Dermis microvascular lymphatic vessel endothelial cell (primary cell): ENCODE results near the gene GRXCR1. TPM values are rescaled to one million over a fixed set of nuclear protein-coding genes. Genes with fewer than 3 reads are reported as not detected.

Source experiments
- DNase-seq, 2 donors: peaks; one replicate each; pipeline versions ENCODE4 v3.0.0 to v3.0.0-alpha.2; 2010; ENCODE audit warnings: low read depth in 2 of 2
- total RNA-seq: library from RNA; depleted of rRNA; stranded (reverse); fragments of >200 nt; gene quantifications from 2 replicates; pipeline ENCODE4 v1.2.1, GENCODE V29; 2014

Gene GRXCR1
- total RNA-seq = not detected in 2 replicates

- no peak for DNase-seq
These were observed at the start of gene GRXCR1 for GRCh38 chr4:42892413-42892812. GRXCR1 (plus strand) TSS chr4:42892713; CDS start chr4:42893267, 554 bp downstream.

- DNase-seq = no peak
These were observed 48.8 kb upstream of the GRXCR1 start for GRCh38 chr4:42843694-42844093.

DNA sequence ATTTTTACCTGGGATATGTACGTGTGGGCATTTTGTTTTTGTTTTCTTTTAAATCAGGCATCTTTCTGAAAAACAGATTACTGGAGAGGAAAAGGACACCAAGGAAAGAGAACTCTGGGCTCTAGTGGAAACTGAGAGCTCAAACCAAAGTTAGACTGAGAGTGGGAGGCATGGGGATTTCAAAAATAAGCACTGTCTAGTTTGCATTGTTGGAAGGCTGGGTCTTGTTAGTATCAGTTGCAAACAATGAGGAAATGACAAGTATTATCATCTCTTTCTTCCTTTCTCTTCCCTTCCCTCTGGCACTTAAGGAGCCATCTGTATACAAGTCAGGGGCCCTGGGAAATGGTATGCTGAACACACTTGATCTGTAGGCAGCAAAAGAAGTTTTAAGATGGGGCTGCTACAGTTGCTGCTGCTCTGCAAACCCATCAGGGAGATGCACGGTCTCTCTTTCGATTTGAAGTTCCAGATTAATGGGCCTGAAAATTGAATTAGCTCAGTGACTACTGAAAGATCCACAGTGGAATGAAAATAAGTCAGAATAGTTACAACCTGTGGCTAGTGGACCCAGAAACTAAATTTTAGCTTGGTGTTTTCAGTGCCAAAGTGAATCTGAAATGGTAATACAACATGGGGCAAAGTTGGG, 48.0 kb upstream of the GRXCR1 start:
- no peak for DNase-seq

GRCh38 chr4:42845586-42845985, 46.9 kb upstream of the GRXCR1 start:
- DNase-seq = no peak

DNA sequence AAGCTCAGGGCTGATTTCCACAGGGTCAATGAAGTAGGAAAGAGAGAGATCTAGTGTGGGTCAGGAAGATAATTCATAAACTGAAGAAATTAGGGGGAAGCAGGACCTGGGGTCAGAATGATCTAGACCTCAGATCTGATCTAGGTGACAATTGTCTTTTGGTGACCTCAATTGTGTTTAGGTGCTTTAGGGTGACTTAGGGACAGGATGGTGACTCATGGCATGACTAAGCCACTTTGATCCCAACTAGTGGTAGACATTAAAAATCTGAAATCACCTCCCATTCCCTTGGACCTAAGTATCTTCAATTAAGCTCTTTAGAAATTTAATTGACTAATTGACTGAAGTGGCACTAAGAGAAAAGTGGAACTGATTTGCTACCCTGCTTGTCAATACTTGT, 36.7 kb upstream of the GRXCR1 start:
- no peak for DNase-seq

DNA sequence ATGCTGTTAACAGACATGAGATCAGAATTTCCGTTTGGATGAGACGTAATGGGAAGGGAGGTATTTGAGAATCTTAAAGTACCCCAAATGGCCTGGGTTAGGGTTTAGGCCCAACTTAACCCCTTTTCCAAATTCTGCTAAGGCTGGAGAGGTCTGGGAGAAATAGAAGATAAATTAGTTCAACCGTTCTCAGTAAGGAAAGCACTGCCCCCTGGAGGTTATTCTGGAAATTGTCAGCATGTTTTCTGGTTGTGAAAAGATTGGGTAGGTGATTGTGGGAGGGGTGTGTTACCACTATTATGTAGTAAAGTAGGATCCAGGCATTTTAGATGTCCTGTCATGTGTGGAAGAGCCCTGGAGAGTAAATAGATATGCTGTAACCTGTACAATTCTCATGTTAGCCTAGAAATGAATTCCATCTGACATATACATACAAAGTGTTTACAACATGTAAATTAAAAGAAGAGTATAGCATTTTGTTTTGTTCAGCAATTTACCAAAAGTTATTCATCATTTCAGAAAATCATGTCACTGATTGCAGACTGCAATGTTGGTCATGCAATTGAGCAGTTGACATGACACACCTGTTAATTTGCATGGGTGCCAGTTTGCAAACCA, 26.8 kb upstream of the GRXCR1 start:
- peak; percentile 36 to 57 for DNase-seq

- DNase-seq = no peak
These were observed 21.3 kb upstream of the GRXCR1 start for GRCh38 chr4:42871261-42871660.

GRCh38 chr4:42871671-42872290, 20.7 kb upstream of the GRXCR1 start:
- no peak for DNase-seq

- no peak for DNase-seq
These were observed 13.7 kb upstream of the GRXCR1 start for GRCh38 chr4:42878863-42879262.

- DNase-seq = no peak
These were observed 11.3 kb upstream of the GRXCR1 start for GRCh38 chr4:42881253-42881652.

- DNase-seq = no peak
These were observed 869 bp upstream of the GRXCR1 start for GRCh38 chr4:42891644-42892043.

GRCh38 chr4:42895452-42895851, 2.9 kb downstream of the GRXCR1 start:
- DNase-seq = no peak

DNA sequence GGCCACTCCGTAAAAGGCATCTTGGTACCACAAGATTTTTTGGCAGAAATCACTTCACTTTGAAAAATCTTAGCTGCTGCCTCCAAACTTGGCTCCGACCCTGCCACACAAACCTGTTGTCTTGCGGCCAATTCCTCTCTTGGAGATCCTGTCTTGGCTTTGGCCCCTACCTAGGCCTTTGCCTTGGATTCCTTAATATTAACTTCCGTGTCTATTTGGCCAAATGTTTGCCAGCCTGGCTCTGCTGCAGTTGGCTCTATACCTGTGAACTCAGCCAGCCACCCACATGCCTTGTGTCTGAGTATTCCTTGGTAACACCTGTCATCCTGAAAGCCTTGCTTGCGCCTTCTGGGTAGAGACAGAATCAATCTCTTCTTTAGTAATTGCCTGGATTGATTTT, 12.5 kb downstream of the GRXCR1 start:
- DNase-seq = no peak

DNA sequence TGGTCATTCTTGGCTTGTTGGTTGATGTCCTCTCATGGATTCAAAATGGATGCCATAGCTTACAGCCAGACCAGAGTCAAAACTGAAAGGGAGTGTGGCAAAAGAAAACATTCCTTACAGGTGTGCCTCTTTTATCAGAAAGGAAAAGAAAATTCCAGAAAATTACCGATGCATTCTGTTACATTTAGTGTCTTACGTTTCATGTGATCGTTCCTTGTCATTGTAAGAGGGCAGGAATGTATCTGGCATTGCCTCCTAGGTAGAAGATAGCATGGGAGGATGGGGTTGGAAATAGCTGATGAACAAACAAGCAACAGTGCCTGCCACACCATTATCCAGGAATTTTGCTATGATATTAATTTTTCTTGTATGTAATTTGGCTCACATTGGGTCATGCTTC, 13.1 kb downstream of the GRXCR1 start:
- DNase-seq = no peak

GRCh38 chr4:42906341-42906740, 13.8 kb downstream of the GRXCR1 start:
- DNase-seq = no peak

- no peak for DNase-seq
These were observed 14.6 kb downstream of the GRXCR1 start for GRCh38 chr4:42906891-42907759.

DNA sequence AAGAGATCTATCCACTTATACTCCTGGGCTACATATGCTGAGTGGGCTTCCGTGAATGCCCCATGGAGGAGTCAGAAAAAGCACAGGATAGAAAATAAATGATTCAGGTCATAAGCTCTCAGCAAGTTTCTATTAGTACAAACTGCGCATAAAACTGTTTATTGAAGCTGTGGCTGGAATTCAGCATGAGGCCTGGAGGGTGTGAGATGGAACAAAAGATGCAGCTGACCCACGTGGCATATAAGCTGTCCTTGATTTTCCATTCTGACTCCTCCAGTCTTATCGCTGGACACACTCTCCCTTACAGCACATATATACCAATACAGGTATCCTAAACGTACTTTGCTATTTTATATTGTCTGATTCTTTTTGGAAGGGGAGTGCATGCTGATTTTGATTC, 17.9 kb downstream of the GRXCR1 start:
- no peak for DNase-seq

GRCh38 chr4:42914937-42915336, 22.4 kb downstream of the GRXCR1 start:
- DNase-seq = no peak

DNA sequence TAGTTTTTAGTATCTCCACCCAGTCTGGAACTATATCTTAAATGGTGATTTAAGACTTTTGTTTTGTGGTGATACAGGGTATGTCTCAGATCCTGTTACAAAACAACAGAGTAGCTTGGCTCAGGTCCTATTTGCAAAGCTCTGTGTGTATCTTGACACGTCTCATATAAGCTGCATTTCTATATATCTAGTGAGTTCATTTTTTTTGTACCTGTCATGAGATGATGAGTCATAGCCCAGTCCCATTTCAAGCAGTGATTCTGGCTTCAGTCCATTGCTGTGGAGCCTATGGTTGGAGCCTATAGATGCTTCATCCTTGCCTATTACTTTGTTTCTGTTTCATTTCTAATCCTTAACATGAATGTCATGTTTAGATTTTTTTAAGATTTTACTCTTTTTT, 23.0 kb downstream of the GRXCR1 start:
- no peak for DNase-seq

- DNase-seq = no peak
These were observed 24.8 kb downstream of the GRXCR1 start for GRCh38 chr4:42917296-42917695.

GRCh38 chr4:42923431-42923830, 30.9 kb downstream of the GRXCR1 start:
- DNase-seq = no peak

DNA sequence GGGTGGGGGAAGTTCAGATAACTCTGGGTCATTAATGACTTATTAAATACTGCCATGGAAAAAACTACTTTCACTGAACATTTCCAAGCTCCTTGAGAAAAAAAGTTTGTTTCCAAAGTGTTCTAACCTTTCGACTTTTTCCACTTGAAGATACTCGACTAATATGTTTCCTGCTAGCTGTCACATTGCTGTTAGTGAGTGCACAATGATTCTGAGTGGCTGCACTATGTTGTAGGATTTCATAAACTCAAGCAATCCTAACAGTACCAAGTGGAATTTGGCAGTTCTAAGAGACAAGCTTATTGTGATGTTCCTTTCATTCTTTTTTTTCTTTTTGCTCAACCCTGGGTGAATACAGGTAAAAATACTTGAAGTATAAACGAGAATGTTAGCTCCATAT, 33.4 kb downstream of the GRXCR1 start:
- no peak for DNase-seq
